ENCODE data around the gene PITX1. TPM values are rescaled to one million over a fixed set of nuclear protein-coding genes. Genes with fewer than 3 reads are reported as not detected.
A peak's percentile ranks its signal among the peaks of the same experiment; 100 is the strongest.

The PITX1 gene
- total RNA-seq, 4 donors from 2014 or later = 571 to 1,232 (median 680) TPM

- H3K9me3 ChIP-seq = no peaks in the 10 kb centered on the region
- peaks cover 22 to 81% (median 41%) of the 10 kb centered on the region in 3 donors for H3K4me1 ChIP-seq
- WGBS, 2 donors = 22 to 35% methylated on average over 3 to 4 of the region's 4 CpGs
- intact Hi-C loops (cut with DNase I) = loop anchor here (10.0 kb wide), 1 partner anchor 98 kb away; no protein-coding TSS in a partner anchor
- TF ChIP-seq POLR2A (IDR thresholded peaks at IDR 0.05) = no peak
- TF ChIP-seq, protein P1, sequence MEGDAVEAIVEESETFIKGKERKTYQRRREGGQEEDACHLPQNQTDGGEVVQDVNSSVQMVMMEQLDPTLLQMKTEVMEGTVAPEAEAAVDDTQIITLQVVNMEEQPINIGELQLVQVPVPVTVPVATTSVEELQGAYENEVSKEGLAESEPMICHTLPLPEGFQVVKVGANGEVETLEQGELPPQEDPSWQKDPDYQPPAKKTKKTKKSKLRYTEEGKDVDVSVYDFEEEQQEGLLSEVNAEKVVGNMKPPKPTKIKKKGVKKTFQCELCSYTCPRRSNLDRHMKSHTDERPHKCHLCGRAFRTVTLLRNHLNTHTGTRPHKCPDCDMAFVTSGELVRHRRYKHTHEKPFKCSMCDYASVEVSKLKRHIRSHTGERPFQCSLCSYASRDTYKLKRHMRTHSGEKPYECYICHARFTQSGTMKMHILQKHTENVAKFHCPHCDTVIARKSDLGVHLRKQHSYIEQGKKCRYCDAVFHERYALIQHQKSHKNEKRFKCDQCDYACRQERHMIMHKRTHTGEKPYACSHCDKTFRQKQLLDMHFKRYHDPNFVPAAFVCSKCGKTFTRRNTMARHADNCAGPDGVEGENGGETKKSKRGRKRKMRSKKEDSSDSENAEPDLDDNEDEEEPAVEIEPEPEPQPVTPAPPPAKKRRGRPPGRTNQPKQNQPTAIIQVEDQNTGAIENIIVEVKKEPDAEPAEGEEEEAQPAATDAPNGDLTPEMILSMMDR (IDR thresholded peaks at IDR 0.05) = no peak
- H3K4me3 ChIP-seq = peak overlapping the region; percentile 63 to 90 (median 82)
- peaks cover 0 to 14% (median 14%) of the 10 kb centered on the region in 3 donors for H3K36me3 ChIP-seq
- no peak for DNase-seq
- H3K27me3 ChIP-seq = peaks cover 0 to 99% (median 0%) of the 10 kb centered on the region in 4 donors
- H3K27ac ChIP-seq = peak overlapping the region; percentile 96 to 99 (median 98)
Measured at GRCh38 chr5:135036405-135036804, 2.4 kb upstream of the PITX1 start.

GRCh38 chr5:135035678-135036030 is 1.6 kb upstream of the PITX1 start:
- H3K27me3 ChIP-seq = peaks cover 0 to 99% (median 2%) of the 10 kb centered on the region in 4 donors
- peak overlapping the region; percentile 79 to 92 (median 88) for H3K4me3 ChIP-seq
- DNase-seq = no peak

GRCh38 chr5:135034963-135035677 is 1.1 kb upstream of the PITX1 start:
- Histone ChIP-seq H3K4me1 (peaks cover 14 to 77% (median 29%) of the 10 kb centered on the region in 3 donors), H3K36me3 (peaks cover 0 to 25% (median 25%) of the 10 kb centered on the region in 3 donors), H3K9me3 (no peaks in the 10 kb centered on the region), H3K27ac (peak overlapping the region; percentile 96 to 99 (median 98)), H3K27me3 (peaks cover 0 to 99% (median 2%) of the 10 kb centered on the region in 4 donors), H3K4me3 (peak overlapping the region; percentile 79 to 92 (median 88))
- DNase-seq = no peak
- no peak for TF ChIP-seq POLR2A (IDR thresholded peaks at IDR 0.05)
- TF ChIP-seq, protein P1 (IDR thresholded peaks at IDR 0.05) = no peak
- 20 to 32% methylated on average over 4 to 7 of the region's 14 CpGs for WGBS, 2 donors
- intact Hi-C loops (cut with DNase I) = loop anchor here (10.0 kb wide), 1 partner anchor 100 kb away; no protein-coding TSS in a partner anchor

More at GRCh38 chr5:135035678-135036030, 1.6 kb upstream of the PITX1 start:
- TF ChIP-seq POLR2A (IDR thresholded peaks at IDR 0.05) = no peak
- TF ChIP-seq, protein P1 (IDR thresholded peaks at IDR 0.05) = no peak
- no peaks in the 10 kb centered on the region for H3K9me3 ChIP-seq
- H3K36me3 ChIP-seq = peaks cover 0 to 22% (median 22%) of the 10 kb centered on the region in 3 donors
- intact Hi-C loops (cut with DNase I) = loop anchor here (10.0 kb wide), 1 partner anchor 99 kb away; no protein-coding TSS in a partner anchor
- WGBS, 2 donors = 28 to 47% methylated on average over 2 to 6 of the region's 6 CpGs
- H3K4me1 ChIP-seq = peaks cover 16 to 80% (median 35%) of the 10 kb centered on the region in 3 donors
- peak overlapping the region; percentile 96 to 99 (median 98) for H3K27ac ChIP-seq

DNA sequence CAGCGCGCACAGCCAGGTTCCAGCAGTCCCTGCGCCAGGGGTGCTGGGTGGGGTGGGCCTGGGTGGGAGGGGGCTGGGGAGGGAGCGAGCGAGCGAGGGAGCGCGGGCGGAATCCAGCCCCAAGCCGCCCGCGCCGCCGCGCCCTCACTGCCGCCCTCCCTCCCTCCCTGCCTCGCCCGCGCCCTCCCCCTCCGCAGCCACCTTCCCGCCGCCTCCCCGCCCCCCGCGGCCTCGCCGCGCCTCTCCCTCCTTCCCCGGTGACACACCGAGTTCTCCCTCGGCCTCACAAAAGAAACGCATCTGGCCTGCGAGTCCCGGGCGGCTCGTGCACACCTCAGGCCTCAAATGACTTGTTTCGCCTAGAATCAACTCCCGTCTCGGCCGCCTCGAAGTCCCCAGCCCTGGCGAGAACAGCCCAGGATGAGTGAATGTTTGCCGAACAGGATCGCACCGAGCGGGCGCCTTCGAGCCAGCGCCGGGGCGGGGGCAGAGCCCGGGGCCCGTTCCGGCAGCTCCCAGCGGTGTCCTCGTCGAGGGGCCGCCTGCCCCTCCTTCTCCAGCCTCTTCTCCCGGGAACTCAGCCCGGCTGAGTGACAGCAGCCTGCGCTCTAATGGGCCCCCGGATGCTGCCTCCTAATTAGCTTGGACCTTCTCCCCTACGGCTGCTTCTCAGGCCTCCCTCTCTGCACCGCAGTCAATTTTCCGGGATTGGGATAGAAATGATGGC is 371 bp upstream of the PITX1 start:
- TF ChIP-seq POLR2A (IDR thresholded peaks at IDR 0.05) = peak in 2 of 4 donors; percentile 34 to 40
- TF ChIP-seq, protein P1 (IDR thresholded peaks at IDR 0.05) = no peak
- Histone ChIP-seq H3K9me3 (no peaks in the 10 kb centered on the region), H3K27ac (peak overlapping the region; percentile 96 to 99 (median 98)), H3K4me3 (peak overlapping the region; percentile 79 to 92 (median 88)), H3K27me3 (peaks cover 0 to 99% (median 2%) of the 10 kb centered on the region in 4 donors), H3K36me3 (peaks cover 0 to 25% (median 25%) of the 10 kb centered on the region in 3 donors), H3K4me1 (peaks cover 11 to 71% (median 27%) of the 10 kb centered on the region in 3 donors)
- no peak for DNase-seq
- 0 to 3% methylated on average over 1 to 8 of the region's 65 CpGs for whole genome bisulfite sequencing, 2 donors
- intact Hi-C loops (cut with DNase I) = loop anchor here (10.0 kb wide), 1 partner anchor 100 kb away; no protein-coding TSS in a partner anchor
